MV-4-11 (cell line): Measurements from ENCODE around the gene PHF21A.
"Not testable (repeated sequence)": the region's sequence is repeated elsewhere in the genome, so short reads cannot be mapped to it uniquely, and the experiment has no call there.

Source experiments
- DNase-seq: peaks from one replicate; lab custom pipeline; 2025; lab: John Stamatoyannopoulos, UW

PHF21A gene

DNA sequence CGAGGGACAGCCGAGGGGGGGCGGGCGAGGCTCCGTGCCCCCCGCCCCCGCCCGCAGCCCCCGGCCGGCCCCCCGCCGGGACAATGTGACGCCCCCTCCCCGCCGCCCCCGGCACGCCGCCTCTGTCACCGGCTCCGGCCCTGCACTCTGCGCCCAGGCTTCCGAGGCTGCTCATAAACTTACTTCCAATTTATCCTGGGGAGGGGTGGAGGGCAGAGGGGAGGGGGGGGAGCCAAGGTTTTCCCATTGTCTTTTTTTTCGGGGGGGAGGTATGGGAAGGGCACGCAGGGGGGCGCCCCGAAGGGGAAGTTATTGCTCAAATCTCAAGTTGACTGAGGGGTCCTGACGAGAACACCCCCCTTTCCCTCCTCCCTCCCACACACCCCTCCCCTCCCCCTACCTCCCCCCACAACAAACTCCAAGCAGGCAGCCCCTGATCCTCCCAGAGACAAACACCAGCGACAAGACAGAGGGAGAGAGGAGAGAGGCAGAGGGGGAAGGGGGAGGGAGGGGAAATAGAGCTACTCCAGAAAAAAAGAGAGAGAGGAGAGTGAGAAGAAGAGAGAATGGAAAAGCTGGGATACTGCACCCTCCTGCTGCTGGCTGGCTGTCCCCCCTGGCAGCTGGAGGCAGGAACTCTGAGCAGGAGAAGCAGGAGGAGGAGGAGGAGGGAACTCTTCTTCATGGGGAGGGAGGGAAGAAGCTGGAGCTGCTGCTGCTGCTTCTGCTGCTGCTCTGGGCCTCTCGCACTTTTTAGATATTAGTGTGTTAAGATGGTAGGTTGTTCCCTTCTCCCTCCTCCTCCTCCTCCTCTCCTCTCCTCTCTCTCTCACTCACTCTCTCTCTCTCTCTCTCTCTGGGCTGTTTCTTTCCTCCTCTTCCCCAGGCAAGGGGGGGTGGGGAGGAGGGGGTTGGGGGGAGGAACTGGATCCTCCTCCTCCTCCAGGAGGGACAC is 631 bp downstream of the PHF21A start:
- DNase-seq: no peak

GRCh38 chr11:46119352-46120216 is 1.7 kb downstream of the PHF21A start:
- DNase-seq: peak; percentile 72

DNA sequence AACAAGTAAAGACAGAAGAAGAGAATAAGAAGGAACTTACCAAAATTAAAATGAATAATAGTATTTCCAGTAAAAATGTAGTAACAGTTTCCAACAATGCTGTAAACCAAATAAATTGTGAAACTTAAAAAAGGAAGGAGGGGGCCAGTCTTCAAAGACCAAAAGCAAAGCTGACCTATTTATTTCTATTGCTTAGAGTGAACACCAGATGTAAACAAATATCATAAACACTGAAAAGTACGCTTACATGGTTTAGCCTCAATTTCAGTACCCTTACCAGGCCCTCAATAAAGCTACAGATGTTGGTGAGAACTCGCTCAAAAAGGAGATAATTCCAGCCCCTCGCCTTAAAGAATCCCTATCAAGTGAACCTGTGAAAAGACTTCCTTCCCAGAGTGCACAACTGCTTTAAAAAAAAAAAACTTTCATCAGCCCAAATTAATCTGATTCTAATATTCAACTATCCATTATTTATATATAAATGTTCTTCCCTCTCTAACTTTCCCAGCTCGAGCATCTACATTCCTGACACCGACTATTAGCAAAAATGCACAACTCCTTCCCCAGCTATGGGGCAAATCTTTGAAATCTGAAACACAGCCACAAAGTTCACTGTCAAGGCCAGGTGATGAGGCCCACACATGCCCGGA is 2.4 kb downstream of the PHF21A start:
- peak; percentile 33 for DNase-seq

- DNase-seq: peak; percentile 34
Measured at GRCh38 chr11:46117842-46118241, 3.4 kb downstream of the PHF21A start.

DNA sequence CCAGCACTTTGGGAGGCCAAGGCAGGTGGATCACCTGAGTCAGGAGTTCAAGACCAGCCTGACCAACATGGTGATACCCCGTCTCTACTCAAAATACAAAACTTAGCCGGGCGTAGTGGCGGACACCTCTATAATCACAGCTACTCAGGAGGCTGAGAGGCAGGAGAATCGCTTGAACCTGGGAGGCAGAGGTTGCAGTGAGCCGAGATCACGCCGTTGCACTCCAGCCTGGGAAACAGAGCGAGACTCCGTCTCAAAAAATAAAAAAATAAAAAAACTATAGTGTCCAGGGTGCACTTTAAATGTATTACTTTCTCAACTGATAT is 4.6 kb downstream of the PHF21A start:
- DNase-seq: not testable (repeated sequence)

GRCh38 chr11:46116007-46116711 is 5.1 kb downstream of the PHF21A start:
- DNase-seq: no peak

GRCh38 chr11:46114961-46115360 is 6.3 kb downstream of the PHF21A start:
- DNase-seq: no peak

DNA sequence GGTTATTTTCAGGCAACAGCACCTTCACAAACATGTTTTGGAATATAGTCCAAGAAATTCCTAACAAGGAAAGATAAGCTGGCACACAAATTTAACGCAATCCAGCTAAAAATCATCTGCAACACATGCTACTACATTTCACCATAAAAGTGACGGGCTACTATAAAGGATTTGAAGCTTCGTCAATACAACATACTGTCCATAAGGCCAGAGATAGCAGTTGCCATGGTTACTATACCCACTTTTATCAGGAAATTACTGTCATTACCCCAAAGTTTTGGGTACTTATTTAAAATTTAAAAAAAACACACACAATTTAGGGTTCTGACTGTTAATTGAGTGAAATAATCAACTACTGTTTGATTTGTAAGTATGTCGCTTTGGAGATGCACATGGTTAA is 6.9 kb downstream of the PHF21A start:
- DNase-seq: no peak

DNA sequence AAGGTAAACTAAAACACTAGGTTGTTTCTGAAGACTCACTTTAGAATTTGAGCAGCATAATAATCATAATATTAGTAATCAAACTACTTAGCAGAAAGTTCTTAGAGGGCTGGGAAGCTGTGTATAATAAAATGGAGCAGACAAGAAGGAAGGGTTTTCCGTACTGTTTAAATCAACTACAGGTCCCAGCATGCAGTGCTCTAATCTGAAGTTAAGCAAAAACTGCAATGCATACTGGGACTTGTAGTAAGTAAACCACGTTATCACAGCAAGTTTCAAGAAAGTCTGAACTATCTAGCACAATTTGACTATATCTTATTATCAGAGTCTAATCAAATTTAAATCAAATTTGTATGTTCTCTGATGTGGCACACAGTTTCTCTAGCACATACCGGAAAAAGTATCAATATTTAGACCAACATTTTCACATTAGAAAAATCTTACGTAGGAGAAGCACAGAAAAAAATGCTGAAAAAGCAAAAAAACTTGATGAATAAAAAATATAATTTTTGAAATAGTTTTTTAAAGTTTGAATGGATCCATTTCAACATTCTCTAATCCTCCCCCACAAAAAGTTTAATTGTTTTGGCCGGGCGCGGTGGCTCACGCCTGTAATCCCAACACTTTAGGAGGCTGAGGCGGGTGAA is 8.2 kb downstream of the PHF21A start:
- peak; percentile 84 for DNase-seq

DNA sequence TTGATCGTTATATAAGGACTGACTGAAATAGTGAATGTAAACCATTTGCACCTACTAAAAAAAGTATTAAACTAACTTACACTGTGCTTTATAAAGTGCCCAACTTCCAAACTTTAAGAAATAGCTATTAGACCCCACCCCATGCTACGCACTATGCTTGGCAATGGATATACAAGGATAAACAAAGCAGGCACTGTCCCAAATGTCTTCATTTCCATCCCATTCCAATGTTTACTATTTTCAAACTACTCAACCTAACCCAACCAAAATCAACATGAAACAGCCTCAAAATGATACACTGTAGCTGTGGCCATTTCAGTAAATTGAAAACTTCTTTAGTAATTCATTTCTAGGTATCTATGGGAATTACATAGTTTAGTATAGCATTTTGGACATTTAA is 12.5 kb downstream of the PHF21A start:
- DNase-seq: no peak

GRCh38 chr11:46107780-46108179 is 13.5 kb downstream of the PHF21A start:
- DNase-seq: no peak

GRCh38 chr11:46107408-46107718 is 13.9 kb downstream of the PHF21A start:
- DNase-seq: no peak

GRCh38 chr11:46106530-46107407 is 14.5 kb downstream of the PHF21A start:
- DNase-seq: peak; percentile 53

GRCh38 chr11:46105926-46106325 is 15.3 kb downstream of the PHF21A start:
- DNase-seq: peak; percentile 33

DNA sequence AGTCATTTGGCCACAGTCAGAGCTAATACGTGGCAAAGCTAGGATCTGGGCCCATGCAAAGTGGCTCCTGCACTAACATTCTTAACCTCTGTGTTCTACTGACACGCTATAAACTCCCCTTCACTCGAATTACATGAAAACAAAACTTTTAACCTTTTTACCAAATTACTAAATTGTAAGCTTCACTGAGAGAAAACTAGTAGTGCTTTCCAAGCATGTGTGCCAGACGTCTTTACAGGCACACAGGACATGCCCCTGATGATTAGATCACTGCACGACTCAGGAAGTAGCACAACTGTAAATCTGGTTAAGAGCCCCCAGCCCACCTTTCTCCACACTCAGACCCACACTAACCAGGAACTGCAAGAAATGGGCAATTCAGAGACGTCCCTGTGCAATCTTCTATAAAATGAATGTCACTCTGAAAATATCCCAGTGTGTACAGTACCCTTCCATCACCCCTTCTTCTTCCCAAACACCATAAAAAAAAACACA is 16.1 kb downstream of the PHF21A start:
- no peak for DNase-seq

- no peak for DNase-seq
Measured at GRCh38 chr11:46102843-46103242, 18.4 kb downstream of the PHF21A start.

DNA sequence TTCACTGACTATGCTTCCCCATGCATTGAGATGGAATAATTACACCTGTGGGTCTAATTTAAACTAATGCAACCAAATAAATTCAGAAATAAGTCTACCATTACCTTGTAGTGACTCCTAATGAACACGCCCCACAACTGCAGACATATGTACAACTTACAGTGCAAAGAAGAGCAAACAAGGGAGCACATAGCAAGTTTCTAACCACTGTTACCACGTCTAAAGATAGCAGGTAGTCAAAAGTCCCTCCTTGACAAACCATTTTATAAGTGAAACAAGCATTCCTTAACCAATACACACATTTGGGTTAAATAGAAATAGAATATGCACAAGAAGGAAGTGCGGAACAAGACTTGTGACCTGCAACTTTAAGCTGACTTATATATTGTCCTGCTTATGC is 20.6 kb downstream of the PHF21A start:
- no peak for DNase-seq

- peak; percentile 17 for DNase-seq
Measured at GRCh38 chr11:46099963-46100316, 21.3 kb downstream of the PHF21A start.

GRCh38 chr11:46090375-46090774 is 30.9 kb downstream of the PHF21A start:
- no peak for DNase-seq

- no peak for DNase-seq
Measured at GRCh38 chr11:46079662-46080061, 41.6 kb downstream of the PHF21A start.
